Adipose tissue (tissue), 3 donors: ENCODE measurements around the gene UNC80. TPM values are rescaled to one million over a fixed set of nuclear protein-coding genes. Genes with fewer than 3 reads are reported as not detected.

Experiments
- H3K27ac ChIP-seq: one replicate; pipeline ENCODE4 v1.5.1; 2013; ENCODE audit warnings: low read depth, low read length
- WGBS, 3 donors: extraction: QIAGEN DNeasy Blood & Tissue Kit; methylation state at CpG; one replicate each; pipeline ENCODE4 v1.1.7; 2013; 5-methylcytosine and 5-hydroxymethylcytosine counted together
- polyA plus RNA-seq, 3 donors: library from polyadenylated mRNA; stranded (reverse); fragments of 200-250 nt; gene quantifications; one replicate each; pipeline ENCODE4 v1.2.3, GENCODE V29; 2013
- donor health status: healthy with polysubstance abuse.
- donor health status: Bipolar disorder and iron deficiency.
- donor health status: healthy.

Gene UNC80
- polyA plus RNA-seq, 3 donors = 0.01 to 0.41 TPM; not detected in 1

DNA sequence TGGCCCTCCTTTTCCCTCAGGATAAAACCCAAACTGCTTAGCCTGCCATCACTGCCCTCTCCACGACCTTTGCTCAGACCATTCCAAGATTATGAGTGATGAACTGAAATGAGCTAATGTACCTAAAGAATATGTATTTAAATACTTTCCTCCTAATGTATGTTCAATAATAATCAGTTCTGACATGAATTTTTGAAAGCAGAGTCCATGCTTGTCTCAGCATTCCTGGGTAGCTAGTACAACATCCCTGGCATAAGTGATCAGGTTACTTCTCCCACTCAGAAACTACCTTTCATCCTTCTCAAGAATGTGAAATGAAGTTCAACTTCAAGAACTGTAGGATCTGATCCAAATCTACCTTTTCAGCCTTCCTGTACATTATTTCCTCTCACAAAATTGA is 103.6 kb downstream of the UNC80 start:
- H3K27ac ChIP-seq = no peak overlapping the region
- 58 to 83% (median 68%) methylated on average over 1 of the region's 1 CpG for WGBS, 3 donors

DNA sequence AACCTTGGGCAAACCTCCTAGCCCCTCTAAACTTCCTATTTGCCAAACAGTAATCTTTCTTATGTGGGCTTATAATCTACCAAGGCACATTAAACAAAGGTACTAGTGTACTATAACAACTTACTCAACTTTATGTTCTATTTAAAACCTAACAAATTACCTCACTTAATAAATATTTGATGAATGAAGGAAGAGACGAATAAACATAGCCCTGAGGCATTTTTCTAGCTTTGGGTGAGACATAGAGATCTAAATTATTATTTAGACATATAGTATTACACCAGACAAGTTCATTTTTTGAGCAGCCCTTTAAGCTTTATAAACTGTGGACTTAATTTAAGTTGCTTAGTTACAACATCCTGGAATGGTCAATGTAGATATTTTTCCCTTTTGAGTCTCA is 104.6 kb downstream of the UNC80 start:
- H3K27ac ChIP-seq = no peak overlapping the region
- WGBS, 3 donors = 36 to 52% (median 45%) methylated on average over 1 of the region's 1 CpG

DNA sequence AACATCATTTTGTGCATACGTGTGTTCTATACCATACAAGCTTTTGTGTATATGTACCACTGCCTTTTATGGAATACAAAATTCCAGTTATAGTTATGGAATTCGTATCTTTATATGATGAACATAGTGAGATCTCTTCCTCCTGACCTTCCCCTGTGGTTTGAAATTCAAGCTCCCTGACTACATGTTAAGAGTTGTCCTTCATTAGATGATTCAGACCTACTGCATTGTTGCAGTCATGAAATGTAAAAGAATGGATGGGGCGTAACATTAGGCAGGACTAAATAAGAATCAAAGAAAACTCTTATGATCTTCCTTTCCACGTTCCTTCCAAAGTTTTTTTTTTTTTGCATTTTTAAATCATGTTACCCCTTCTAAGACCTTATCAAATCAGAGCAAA is 107.1 kb downstream of the UNC80 start:
- H3K27ac ChIP-seq = no peak overlapping the region
- 82 to 96% (median 85%) methylated on average over 4 of the region's 4 CpGs for WGBS, 3 donors

DNA sequence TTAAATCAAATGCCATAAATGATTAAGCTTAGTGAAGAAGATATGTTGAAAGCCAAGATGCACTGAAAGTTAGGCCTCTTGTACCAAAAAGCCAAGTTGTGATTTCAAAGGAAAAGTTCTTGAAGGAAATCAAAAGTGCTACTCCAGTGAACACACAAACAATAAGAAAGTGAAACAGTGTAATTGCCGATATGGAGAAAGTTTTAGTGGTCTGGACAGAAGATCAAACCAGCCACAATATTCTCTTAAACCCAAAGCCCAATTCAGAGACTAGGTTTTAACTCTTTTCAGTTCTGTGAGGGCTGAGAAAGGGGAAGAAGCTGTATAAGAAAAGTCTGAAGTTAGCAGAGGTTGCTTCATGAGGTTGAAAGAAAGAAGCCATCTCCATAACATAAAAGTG is 129.0 kb downstream of the UNC80 start:
- no peak overlapping the region for H3K27ac ChIP-seq
- 73 to 95% (median 73%) methylated on average over 1 of the region's 1 CpG for WGBS, 3 donors

DNA sequence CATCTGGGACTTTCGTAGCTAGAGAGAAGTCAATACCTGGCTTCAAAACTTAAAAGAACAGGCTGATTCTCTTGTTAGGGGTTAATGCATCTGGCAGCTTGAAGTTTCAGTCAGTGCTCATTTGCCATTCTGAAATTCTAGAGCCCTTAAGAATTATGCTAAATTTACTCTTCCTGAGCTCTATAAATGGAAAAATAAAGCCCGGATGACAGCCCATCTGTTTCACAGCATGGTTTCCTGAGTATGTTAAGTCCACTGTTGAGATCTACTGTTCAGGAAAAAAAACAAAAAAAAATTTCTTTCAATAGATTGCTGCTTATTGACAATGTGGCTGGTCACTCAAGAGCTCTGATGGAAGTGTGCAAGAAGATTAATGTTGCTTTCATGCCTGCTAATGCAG is 129.5 kb downstream of the UNC80 start:
- WGBS, 3 donors = 64 to 84% (median 64%) methylated on average over 2 of the region's 2 CpGs
- H3K27ac ChIP-seq = no peak overlapping the region

DNA sequence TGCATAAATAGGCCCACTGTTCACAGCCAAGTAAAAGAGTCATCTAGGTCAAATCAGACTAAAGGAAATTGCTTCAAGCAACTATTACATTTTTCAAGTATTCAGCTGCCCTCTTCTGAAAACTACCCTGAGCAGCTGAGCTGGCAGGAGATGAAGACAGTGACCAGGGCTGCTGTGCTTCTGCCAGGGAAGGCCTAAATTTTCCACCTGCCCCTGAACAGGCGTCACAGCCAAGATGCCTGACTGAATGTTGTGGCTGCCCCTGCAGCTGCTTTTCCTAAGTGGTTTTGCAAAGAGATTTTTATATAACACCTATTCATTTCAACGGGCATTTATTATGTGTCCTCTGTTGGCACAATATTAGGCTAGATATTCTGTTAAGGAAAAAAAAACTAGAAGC is 134.1 kb downstream of the UNC80 start:
- 82 to 88% (median 87%) methylated on average over 2 of the region's 2 CpGs for WGBS, 3 donors

DNA sequence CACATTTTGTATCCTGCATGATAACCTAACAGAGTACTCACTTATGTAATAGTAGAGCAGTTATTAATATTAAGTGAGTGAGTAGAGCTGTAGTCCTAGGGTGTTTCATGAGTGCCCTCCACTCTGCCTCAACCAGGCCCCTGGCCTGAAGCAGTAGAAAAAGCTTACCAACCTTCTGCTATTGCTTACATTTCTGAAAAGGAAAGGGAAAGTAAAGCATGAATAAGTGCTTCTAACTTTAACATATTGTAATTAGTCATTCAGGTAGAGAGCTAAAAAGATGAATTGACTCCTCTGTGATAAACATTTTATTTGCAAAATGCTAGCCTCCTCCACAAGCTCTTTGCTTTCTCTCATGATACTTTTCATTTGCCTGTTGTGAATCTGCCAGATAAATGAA is 136.1 kb downstream of the UNC80 start:
- no peak overlapping the region for H3K27ac ChIP-seq

More for the DNA sequence above, 134.1 kb downstream of the UNC80 start:
- H3K27ac ChIP-seq = no peak overlapping the region

DNA sequence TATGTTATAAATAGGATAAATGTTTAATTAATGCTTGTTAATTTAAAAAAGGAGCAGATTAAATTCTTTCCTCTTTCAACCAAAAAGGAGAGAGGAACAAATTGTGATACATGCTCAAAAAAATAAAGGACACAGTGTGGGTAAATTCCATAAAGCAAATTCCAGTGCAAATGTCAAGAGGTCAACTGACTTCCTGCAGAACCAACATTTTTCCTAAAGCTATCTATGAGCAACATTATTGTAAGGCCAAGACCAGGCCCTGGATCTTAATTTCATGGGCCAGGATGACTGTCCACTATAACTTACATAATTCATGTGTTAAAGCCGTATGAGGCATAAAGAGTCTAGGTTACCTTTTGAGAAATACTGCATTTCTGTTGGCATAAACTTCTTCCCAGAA is 136.9 kb downstream of the UNC80 start:
- 85 to 100% (median 94%) methylated on average over 1 of the region's 1 CpG for WGBS, 3 donors
- H3K27ac ChIP-seq = no peak overlapping the region

DNA sequence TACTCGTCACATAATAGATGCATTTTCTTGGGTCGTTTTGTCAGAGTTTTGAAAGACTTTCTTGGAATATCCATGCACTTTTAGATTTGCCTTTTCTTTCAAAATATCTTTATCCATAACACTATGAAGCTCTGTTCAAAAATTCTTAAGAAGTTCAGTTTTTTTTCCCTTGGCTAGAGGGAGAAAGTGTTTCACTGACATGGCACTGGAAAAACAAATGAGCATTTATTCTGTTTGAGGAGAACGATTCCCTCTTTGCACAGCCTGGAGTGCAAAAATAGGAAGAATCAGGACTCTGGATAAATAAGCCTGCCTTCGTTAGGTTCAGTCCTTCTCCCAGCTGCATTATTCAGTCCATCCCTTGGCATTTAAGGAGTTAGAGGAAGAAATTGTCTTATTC is 139.9 kb downstream of the UNC80 start:
- WGBS, 3 donors = 79 to 81% (median 80%) methylated on average over 4 of the region's 4 CpGs
- no peak overlapping the region for H3K27ac ChIP-seq

DNA sequence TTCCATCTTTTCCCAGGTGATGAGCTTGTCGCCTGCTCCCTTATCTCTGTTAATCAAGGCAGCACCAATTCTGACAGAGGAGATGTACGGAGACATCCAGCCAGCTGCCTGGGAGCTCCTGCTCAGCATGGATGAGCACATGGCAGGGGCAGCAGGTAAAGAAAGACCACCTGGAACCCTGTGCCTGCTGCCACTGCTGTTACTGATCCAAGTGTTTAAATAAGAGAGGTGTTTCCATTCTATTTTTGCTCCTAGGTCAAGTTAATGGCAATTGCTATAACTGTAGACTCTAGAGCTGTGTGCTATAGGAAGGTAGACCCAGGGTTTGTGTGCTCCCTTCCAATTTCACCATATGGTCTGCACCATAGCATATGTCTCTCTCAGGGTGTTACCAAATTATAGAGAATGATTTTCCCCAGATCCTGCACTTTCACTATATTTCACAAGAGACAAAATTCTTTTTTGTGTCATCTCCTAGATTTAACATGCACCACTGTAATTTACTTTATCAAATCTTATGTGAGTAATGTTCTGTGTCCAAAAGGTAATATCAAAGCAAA is 142.2 kb downstream of the UNC80 start:
- WGBS, 3 donors = 79 to 87% (median 83%) methylated on average over 2 of the region's 2 CpGs
- H3K27ac ChIP-seq = no peak overlapping the region

DNA sequence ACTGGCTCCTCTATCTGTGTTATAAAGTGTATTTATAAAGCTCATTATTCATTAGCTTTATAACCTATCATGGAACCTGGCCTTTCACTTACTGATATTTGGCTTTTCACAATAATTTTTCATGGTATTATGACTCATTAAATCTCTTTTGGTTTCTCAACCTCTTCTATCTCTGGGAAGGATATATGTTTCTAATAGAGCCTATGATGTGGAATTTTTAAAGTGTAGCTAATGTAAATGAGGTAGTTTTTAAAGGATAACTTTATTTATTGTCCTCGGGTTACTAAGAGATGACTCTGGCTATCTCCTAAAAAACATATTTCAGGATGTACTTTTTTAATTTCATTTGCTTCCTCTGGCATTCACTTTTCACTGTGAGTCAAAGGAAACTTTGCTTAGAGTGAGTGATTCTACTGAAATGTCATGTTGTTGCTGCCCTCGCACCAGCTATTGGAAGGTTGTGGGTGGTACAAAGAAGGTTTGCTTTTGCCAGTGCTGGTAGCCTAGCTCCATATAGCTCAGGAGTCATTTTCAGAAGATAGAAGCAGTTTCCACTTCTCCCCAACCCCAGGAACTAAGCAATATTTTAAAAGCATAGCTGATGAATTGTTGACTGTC is 145.6 kb downstream of the UNC80 start:
- H3K27ac ChIP-seq = no peak overlapping the region
- 60 to 88% (median 65%) methylated on average over 2 of the region's 2 CpGs for WGBS, 3 donors

DNA sequence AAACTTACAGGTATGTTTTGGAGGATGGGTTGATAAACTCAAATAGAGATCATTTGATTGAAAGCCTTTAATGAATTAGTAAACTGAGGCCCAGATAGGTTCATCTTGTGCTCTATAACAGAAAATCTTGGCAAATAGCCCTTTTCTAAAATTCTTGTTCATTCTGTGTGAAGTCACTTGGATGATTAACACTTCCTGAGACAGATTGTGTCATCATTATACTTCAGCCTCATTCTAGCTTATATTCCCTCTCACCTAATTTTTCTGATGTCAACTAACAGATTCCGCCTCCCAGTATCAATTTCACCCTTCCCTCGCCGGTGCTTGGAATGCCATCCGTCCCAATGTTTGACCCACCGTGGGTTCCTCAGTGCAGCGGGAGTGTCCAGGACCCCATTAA is 146.6 kb downstream of the UNC80 start:
- 88 to 95% (median 91%) methylated on average over 6 of the region's 6 CpGs for WGBS, 3 donors
- H3K27ac ChIP-seq = no peak overlapping the region

DNA sequence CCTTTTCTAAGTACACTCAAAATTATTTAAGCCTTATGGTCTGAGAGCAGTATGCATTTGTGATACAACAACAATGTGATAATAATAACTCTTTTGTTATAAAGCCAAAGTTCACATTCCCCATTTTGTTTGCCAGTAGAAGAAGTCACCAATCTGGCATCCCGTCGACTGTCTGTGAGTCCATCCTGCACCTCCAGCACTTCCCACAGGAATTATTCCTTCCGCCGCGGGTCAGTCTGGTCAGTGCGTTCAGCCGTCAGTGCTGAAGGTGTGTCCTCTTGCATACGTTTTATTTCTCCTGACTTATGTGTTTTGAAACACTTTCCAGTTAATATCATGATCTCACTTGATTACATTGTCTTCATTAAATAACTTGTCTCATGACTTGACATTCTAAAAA is 150.5 kb downstream of the UNC80 start:
- H3K27ac ChIP-seq = no peak overlapping the region
- 66 to 88% (median 72%) methylated on average over 8 of the region's 8 CpGs for WGBS, 3 donors

DNA sequence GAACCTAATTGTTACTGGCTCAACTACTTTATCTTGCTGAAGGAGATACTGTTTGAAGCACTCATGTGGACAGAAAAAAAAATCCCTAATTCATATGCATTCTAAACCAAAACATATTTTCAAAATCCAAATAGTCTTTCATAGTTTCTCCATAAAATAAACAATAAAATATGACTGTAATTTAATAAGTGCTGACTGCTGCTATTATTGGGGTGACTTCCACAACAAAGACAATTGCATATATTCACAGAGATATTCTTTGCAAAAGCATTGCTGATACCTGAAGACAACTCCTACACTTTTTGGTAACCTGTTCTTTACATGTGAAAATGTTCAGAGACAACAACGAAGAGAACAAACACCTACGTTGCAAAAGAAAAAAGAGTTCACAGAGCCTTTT is 157.7 kb downstream of the UNC80 start:
- no peak overlapping the region for H3K27ac ChIP-seq
- WGBS, 3 donors = 82 to 97% (median 83%) methylated on average over 2 of the region's 2 CpGs

DNA sequence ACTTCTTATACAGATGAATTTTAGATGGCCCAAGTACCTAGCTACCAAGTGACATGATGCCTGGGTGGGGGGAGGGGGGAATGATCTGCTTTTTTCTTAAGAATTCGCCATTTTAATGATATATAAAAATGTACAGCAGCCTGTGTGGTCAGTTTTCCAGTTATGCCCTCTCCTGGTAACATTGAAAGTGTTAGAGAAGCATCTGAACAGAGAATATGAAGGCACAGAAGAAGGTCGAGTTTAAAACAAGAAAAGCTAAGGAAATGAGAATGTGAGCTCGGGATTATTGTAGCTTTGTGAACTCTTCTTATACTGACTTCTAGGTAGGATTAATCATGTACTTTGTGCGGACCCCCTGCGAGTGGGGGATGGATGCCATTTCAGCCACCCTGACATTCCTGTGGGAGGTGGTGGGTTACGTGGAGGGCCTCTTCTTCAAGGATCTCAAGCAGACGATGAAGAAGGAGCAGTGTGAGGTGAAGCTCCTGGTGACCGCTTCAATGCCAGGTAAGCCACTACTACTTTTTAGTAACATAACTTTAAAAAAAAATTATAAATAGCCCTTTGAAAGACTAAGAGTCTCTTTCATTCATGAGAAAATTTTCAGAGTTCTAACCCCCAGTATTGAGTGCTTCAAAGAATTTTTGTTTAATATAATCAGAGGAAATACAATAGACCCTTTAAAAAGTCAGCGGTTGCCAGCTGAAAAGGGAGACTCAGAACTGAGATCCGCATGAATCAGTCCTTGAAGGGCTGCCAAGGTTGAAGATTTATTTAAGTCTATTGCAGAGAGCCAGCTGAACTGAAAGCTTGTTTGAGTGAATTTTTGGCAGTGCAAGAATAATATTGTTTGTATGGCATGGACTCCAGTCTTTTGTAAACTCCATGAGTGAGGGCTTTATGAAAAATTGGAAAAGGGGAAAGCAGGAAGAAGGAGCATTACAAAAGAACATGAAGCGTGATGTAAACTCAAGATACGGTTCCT is 162.2 kb downstream of the UNC80 start:
- WGBS, 3 donors = 19 to 54% (median 53%) methylated on average over 12 of the region's 12 CpGs
- H3K27ac ChIP-seq = no peak overlapping the region

DNA sequence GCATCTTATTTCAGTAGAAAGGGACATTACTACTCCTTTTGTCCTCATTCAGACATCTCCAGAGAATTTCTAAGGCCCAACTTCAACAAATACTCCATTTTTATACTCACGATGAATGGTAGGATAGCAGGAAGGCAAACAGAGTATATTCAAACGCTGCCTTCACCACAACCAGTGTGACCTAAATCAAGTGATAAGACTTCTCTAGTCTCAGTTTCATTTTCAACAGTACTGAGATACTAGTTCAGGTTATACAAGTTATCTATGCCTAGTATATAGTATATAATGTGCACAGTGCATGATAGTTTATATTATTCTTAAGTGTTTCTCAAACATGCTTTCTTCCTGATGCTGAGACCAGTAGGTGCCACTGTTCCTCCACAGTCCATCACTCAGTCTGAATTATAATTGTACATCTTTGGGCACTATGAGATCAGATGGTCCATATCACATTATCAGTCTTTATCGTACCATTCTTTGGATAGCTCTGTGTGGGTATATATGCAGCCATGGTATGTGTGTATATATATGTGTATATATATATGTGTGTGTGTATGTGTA is 164.6 kb downstream of the UNC80 start:
- H3K27ac ChIP-seq = no peak overlapping the region
- 42 to 88% (median 87%) methylated on average over 3 of the region's 3 CpGs for WGBS, 3 donors

DNA sequence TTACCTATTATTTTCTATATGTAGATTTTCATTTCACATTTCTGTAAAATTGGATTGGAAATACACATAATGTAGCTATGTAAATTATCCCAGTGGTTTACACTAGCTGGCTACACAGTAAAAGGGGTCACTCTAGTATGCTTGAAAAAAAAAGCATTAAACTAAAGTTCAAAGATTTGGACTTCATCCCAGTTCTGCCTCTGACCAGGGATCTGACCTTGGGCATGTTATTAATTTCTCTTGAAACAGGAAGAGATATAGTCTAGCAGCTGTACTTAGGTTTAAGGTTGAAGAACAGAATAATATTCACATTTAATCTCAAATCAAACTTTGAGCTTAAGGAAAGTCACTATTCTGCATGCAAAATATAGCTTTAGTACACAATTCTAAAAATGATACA is 166.3 kb downstream of the UNC80 start:
- no peak overlapping the region for H3K27ac ChIP-seq

DNA sequence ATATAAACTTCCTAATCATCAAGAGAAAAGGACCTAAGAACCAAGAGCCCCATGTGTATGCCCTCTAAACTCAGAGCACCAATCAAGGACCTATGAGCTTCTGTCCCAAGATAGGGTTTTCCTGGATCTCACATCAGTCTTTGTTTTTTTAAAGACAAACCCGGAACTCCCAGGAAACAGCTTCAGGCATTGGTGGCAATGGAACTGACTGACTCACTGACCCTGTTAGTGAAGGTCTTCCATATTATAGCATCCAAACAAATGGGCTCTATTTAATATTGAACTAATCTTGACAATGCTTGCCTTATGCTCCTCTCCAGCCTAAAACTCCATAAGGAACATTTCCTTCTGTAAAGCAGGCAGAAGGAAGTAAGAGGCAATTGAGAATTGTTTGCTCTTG is 167.3 kb downstream of the UNC80 start:
- no peak overlapping the region for H3K27ac ChIP-seq
- 35 to 80% (median 59%) methylated on average over 1 of the region's 1 CpG for WGBS, 3 donors

DNA sequence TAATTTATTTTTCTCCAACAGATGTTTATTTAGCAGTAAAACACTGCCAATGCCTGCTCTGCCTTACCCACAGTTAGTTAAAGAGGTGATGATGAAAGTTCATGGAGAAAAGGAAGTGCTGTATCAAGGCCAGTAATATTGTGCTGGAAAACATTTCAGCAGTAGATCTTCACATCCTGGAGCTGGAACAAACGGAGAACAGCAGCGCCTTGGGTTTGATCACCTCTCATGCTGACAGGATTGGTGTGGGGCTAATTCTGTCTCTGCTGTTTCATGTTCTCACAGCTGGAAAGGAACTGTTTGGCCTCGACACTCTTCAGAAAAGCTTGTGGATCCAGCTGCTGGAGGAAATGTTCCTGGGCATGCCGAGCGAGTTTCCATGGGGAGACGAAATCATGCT is 169.3 kb downstream of the UNC80 start:
- no peak overlapping the region for H3K27ac ChIP-seq
- WGBS, 3 donors = 60 to 78% (median 72%) methylated on average over 6 of the region's 6 CpGs
